PC-3 (cell line): ENCODE measurements around the gene MTA3. TPM values are rescaled to one million over a fixed set of nuclear protein-coding genes. Genes with fewer than 3 reads are reported as not detected.

ENCODE experiments used
- ATAC-seq: fragments of 200-7000 bp; cut with Tn5 transposase; 2 replicates; pipeline ENCODE4 v1.9.1; 2020; ENCODE audit warnings: mild to moderate bottlenecking, moderate library complexity
- BruUV-seq: library from RNA; stranded (reverse); fragments of 400-500 nt; replicated peaks from 2 replicates; lab custom pipeline; 2021; lab: Mats Ljungman, UMichigan
- CTCF ChIA-PET: fragments of 300-600 bp; sonication (Branson Sonifier 250); formaldehyde crosslinking; loops from one replicate; lab custom pipeline; 2022; ENCODE audit warnings: antibody characterized with exemption; lab: Charles Lee
- POLR2A ChIA-PET: fragments of 300-600 bp; sonication (Branson Sonifier 250); formaldehyde crosslinking; loops from one replicate; lab custom pipeline; 2022; ENCODE audit warnings: antibody characterized with exemption; ENCODE audit not compliant: unreplicated experiment; lab: Charles Lee
- DNase-seq: peaks from one replicate; pipeline ENCODE4 v3.0.0-alpha.2; 2015
- H2AFZ ChIP-seq: fragments of 300-600 bp; sonication (generic); 2 replicates; pipeline ENCODE4 v1.6.0; 2016; ENCODE audit warnings: antibody characterized with exemption, low read length
- H3F3A ChIP-seq: fragments of 300-600 bp; sonication (generic); one replicate; pipeline ENCODE4 v1.6.0; 2017; ENCODE audit warnings: antibody characterized with exemption, low read length, control low read depth, mild to moderate bottlenecking; ENCODE audit not compliant: unreplicated experiment
- H3K27ac ChIP-seq: fragments of 300-600 bp; sonication (generic); 2 replicates; pipeline ENCODE4 v1.5.1; 2016; ENCODE audit warnings: mild to moderate bottlenecking, low read length
- H3K27me3 ChIP-seq: fragments of 300-600 bp; sonication (generic); 2 replicates; pipeline ENCODE4 v1.6.1; 2016; ENCODE audit warnings: low read length, mixed read lengths
- H3K36me3 ChIP-seq: fragments of 300-600 bp; sonication (generic); 2 replicates; pipeline ENCODE4 v1.6.1; 2016; ENCODE audit warnings: low read depth, mixed run types, low read length, mixed read lengths
- H3K4me1 ChIP-seq: fragments of 300-600 bp; sonication (generic); 2 replicates; pipeline ENCODE4 v1.5.1; 2016; ENCODE audit warnings: low read length; ENCODE audit not compliant: insufficient read depth
- H3K4me2 ChIP-seq: fragments of 300-600 bp; sonication (generic); 2 replicates; pipeline ENCODE4 v1.6.0; 2016; ENCODE audit warnings: low read length
- H3K4me3 ChIP-seq: fragments of 300-600 bp; sonication (generic); 2 replicates; pipeline ENCODE4 v1.5.1; 2016; ENCODE audit warnings: mild to moderate bottlenecking, low read length, mixed read lengths
- H3K79me2 ChIP-seq: fragments of 300-600 bp; sonication (generic); 2 replicates; pipeline ENCODE4 v1.6.1; 2017; ENCODE audit warnings: low read length, mixed read lengths
- H3K9ac ChIP-seq: fragments of 300-600 bp; sonication (generic); 2 replicates; pipeline ENCODE4 v1.6.0; 2016; ENCODE audit warnings: mild to moderate bottlenecking, low read length
- H3K9me2 ChIP-seq: fragments of 300-600 bp; sonication (generic); replicated peaks from 2 replicates; pipeline ENCODE4 v1.6.1; 2016; ENCODE audit warnings: mixed run types, low read length, mixed read lengths
- H3K9me3 ChIP-seq: fragments of 300-600 bp; sonication (generic); 2 replicates; pipeline ENCODE4 v1.6.1; 2016; ENCODE audit warnings: low read length, mixed read lengths
- H4K20me1 ChIP-seq: fragments of 300-600 bp; sonication (generic); 2 replicates; pipeline ENCODE4 v1.6.1; 2016; ENCODE audit warnings: low read length, mixed read lengths
- EZH2 ChIP-seq: fragments of 300-600 bp; sonication (generic); IDR thresholded peaks from one replicate; pipeline ENCODE4 v1.6.1; 2017; ENCODE audit warnings: antibody characterized with exemption, mild to moderate bottlenecking, low read length; ENCODE audit not compliant: unreplicated experiment
- EZH2phosphoT487 ChIP-seq: fragments of 300-600 bp; sonication (generic); IDR thresholded peaks from 2 replicates; pipeline ENCODE4 v1.6.1; 2018; ENCODE audit warnings: mild to moderate bottlenecking, antibody characterized with exemption, low read length, borderline replicate concordance
- intact Hi-C: fragments of 100-400 bp; cut with micrococcal nuclease; formaldehyde crosslinking; loops from 2 replicates; pipeline ENCODE4 v1.9.0; 2023
- total RNA-seq: library from RNA; depleted of rRNA; stranded (reverse); fragments of >200 nt; gene quantifications from 2 replicates; pipeline ENCODE4 v1.2.3, GENCODE V29; 2014
- TF ChIP-seq, protein P1 (sequence below): fragments of 300-600 bp; sonication (generic); conservative IDR thresholded peaks from 2 replicates; pipeline ENCODE4 v1.5.1; 2017; ENCODE audit warnings: antibody characterized with exemption, low read depth, mild to moderate bottlenecking, low read length

The MTA3 gene
- total RNA-seq, 1 experiment from 2014 or later = 27.3 TPM

- Histone ChIP-seq H3K9me2 (no peaks in the 10 kb centered on the region), H3F3A (no peaks in the 10 kb centered on the region), H2AFZ (no peak overlapping the region), H3K4me2 (no peak overlapping the region), H3K9ac (no peak overlapping the region), H3K4me3 (no peak overlapping the region), H4K20me1 (no peaks in the 10 kb centered on the region), H3K79me2 (no peaks in the 10 kb centered on the region), H3K4me1 (no peaks in the 10 kb centered on the region), H3K36me3 (no peaks in the 10 kb centered on the region), H3K27ac (no peak overlapping the region), H3K27me3 (no peaks in the 10 kb centered on the region), H3K9me3 (no peaks in the 10 kb centered on the region)
- DNase-seq = no peak
- intact Hi-C loops = no loop called here
- TF ChIP-seq EZH2phosphoT487 = no peak
- TF ChIP-seq EZH2 = no peak
- TF ChIP-seq, protein P1, sequence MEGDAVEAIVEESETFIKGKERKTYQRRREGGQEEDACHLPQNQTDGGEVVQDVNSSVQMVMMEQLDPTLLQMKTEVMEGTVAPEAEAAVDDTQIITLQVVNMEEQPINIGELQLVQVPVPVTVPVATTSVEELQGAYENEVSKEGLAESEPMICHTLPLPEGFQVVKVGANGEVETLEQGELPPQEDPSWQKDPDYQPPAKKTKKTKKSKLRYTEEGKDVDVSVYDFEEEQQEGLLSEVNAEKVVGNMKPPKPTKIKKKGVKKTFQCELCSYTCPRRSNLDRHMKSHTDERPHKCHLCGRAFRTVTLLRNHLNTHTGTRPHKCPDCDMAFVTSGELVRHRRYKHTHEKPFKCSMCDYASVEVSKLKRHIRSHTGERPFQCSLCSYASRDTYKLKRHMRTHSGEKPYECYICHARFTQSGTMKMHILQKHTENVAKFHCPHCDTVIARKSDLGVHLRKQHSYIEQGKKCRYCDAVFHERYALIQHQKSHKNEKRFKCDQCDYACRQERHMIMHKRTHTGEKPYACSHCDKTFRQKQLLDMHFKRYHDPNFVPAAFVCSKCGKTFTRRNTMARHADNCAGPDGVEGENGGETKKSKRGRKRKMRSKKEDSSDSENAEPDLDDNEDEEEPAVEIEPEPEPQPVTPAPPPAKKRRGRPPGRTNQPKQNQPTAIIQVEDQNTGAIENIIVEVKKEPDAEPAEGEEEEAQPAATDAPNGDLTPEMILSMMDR = no peak
- ChIA-PET POLR2A (interaction anchor here (0.6 kb wide), 1 partner anchor 339 kb away, joined by 4 read pairs; no protein-coding TSS in a partner anchor), CTCF (no interaction called here)
- no peak for ATAC-seq
- BruUV-seq = no TSS peak
Measured at GRCh38 chr2:42708179-42708578, 139.7 kb downstream of the MTA3 start.

DNA sequence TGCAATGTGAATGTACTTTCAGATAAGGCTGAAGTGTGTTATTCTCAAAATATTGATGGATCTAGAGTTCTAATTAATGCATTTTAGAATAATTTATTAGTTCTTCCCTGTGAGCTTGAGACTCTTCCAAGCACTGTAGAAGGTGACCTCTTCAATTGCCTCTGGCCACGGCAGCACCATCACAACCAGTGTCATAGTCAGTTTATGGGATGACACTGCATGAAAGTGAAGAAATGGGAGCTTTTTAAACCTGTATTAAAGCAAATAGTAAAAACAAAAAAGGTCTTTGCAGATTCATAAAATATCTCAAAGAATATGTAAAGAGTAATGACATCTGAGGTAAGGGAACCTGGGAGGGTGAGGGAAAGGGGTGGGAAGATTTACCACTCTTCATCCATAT, 143.5 kb downstream of the MTA3 start:
- no peaks in the 10 kb centered on the region for H3K27me3 ChIP-seq
- no peaks in the 10 kb centered on the region for H4K20me1 ChIP-seq
- H3K27ac ChIP-seq = no peak overlapping the region
- H3K79me2 ChIP-seq = no peaks in the 10 kb centered on the region
- no TSS peak for BruUV-seq
- H3K4me3 ChIP-seq = no peak overlapping the region
- no peaks in the 10 kb centered on the region for H3F3A ChIP-seq
- no peak overlapping the region for H2AFZ ChIP-seq
- ChIA-PET POLR2A (no interaction called here), CTCF (no interaction called here)
- no peaks in the 10 kb centered on the region for H3K9me2 ChIP-seq
- TF ChIP-seq, protein P1 = no peak
- TF ChIP-seq EZH2 = no peak
- no peak for TF ChIP-seq EZH2phosphoT487
- ATAC-seq (no peak), DNase-seq (no peak)
- no peaks in the 10 kb centered on the region for H3K36me3 ChIP-seq
- intact Hi-C loops = no loop called here
- no peaks in the 10 kb centered on the region for H3K9me3 ChIP-seq
- no peaks in the 10 kb centered on the region for H3K4me1 ChIP-seq
- H3K4me2 ChIP-seq = no peak overlapping the region
- H3K9ac ChIP-seq = no peak overlapping the region

DNA sequence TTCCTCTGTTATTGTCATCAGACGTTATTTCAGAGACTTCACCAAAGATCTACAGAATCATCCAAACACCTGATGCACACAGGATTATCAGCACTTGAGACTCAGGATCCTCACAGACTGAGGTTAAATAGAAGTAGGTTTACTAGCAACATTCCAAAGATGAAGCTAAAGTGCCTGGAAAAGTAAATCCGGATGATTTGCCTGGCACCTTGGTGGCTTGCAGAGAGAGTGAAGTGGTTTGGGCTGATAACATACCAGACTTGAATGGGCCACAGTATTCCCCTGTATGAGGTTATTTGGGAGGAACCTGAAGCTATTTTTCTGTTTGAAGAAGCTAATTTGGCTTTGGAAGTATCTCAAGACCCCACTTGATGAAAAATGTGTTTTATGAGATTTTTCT, 144.5 kb downstream of the MTA3 start:
- Histone ChIP-seq H3K27ac (no peak overlapping the region), H3K9me3 (no peaks in the 10 kb centered on the region), H4K20me1 (no peaks in the 10 kb centered on the region), H3K79me2 (no peaks in the 10 kb centered on the region), H3K9ac (no peak overlapping the region), H3K4me3 (no peak overlapping the region), H3K4me2 (no peak overlapping the region), H3K27me3 (no peaks in the 10 kb centered on the region), H3K36me3 (no peaks in the 10 kb centered on the region), H3K9me2 (no peaks in the 10 kb centered on the region), H3F3A (no peaks in the 10 kb centered on the region), H3K4me1 (no peaks in the 10 kb centered on the region), H2AFZ (no peak overlapping the region)
- intact Hi-C loops = no loop called here
- TF ChIP-seq EZH2phosphoT487 (no peak), EZH2 (no peak)
- TF ChIP-seq, protein P1 = no peak
- CTCF ChIA-PET = no interaction called here
- ATAC-seq (no peak), DNase-seq (no peak)
- POLR2A ChIA-PET = interaction anchor here (0.6 kb wide), 1 partner anchor 292 kb away, joined by 3 read pairs; no protein-coding TSS in a partner anchor
- no TSS peak for BruUV-seq
